ENCODE measurements around the gene USP40.
A peak's percentile ranks its signal among the peaks of the same experiment; 100 is the strongest.

The USP40 gene

DNA sequence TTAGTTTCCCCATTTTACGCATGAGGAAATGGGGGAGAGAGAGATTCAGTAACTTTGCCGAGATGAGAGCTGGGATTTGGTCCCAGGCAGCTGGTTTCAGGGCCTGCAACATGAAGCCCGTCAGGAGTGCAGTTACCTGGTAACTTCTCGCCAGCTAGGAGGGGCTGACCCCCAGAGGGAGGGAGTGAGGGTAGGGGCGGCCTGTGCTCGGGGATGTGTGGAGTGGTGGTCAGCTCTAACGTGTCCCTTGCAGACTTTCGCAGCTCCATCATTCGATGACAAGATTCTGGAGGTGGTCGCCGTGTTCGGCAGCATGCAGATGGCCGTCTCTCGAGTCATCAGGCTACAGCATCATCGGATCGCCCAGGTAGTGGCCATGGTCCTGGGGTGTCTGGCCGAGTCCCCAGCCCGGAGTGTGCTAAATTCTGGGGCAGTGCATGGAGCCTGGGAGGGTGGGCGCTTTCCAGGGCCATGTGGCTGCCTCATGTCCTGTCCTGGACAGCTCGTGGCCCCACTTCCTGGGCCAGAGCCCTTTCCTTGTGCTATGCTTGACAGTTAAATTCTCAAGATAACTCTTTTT lies 108.5 kb downstream of the USP40 start:
- DNase-seq: no peak

DNA sequence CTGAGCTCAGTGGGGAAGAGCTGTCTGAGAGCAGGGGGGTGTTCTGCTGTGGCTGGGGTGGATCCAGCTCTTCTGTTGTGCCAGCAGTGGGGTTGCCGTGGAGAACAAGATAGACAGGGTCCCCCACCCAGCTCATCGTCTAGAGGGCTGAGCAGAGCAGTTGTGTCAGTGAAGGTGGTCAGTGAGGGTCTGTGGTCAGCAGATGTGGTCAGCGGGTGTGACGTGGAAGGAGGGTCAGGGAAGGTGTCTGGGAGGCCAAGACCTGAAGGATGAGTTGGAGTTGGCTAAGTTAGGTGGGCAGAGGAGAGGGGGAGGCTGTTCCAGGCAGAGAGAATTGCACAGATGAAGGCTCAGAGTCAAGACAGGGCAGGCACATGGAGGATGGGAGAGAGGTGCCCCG lies 109.2 kb downstream of the USP40 start:
- DNase-seq: no peak

DNA sequence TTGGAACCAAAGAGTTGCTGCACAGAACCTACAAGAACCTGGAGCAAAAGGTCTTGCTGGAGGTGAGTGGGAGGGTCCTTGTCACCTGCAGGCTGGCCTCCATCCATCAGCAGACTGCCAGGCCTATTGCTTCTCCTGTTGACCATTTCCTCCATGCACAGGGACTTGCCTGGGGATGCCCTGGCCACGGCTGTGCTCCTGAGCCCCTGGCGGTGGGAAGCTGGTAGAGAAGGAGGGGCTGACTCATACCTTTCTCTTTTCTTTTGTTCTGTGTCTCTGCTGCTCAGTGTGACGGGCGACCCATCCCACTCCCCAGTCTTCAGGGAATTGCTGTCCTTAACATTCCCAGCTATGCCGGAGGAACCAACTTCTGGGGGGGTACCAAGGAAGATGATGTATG lies 109.6 kb downstream of the USP40 start:
- DNase-seq: no peak

DNA sequence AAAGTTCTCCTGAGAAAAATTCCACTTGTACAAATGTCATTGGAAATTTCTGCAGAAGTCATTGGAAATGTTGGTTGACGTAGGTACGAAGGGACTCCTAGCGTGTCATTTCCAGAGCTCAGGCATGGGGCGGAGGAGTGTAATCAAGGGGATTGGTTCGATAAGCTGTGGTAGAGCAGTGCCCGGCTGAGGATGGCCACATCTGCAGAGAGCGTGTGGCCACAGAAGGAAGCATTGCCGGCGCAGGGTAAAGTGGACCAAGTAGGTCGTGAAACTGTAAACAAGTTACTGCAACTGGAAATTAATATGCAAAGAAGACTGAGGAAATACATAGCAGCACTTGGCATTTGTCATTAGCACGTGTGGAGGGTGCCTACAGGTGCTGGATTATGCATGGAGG lies 110.5 kb downstream of the USP40 start:
- DNase-seq: no peak

DNA sequence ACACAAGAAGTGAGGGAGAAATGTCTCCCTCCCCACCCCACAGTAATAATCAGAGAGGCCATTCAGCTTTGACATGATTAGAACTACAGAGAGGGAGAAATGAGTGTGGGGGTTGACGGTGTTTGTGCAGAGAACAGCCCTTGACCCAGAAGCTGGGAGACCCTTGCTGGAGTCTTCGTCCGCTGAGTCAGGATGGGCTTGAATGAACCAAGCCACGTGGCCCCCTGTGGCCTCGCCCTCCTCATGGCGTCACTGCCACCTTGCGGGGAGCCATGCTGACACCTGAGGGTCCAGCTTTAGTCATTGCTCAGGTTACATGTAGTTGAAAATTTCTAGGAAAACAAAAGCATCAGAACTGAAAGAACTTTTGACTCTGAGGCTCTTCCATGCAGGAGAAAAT lies 111.1 kb downstream of the USP40 start:
- no peak for DNase-seq

DNA sequence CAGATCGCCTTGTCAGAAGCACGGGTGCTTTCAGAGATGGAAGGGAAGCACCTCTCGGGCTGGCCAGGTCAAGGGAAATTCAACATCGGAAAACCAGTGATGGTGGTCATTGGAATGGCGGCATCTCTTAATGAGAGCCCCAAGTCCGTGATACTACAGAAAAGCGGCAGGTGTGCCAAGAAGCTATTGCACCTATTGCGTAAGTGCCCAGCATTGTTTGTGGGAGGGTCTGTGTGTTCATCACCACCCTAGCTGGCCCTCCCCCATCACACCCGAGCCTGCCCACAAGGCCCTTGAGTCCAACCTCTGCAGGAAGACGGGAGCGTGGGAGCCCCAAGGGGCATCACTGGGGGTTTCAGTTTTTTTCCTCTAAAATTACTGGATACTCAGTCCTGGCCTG lies 111.6 kb downstream of the USP40 start:
- DNase-seq: no peak

DNA sequence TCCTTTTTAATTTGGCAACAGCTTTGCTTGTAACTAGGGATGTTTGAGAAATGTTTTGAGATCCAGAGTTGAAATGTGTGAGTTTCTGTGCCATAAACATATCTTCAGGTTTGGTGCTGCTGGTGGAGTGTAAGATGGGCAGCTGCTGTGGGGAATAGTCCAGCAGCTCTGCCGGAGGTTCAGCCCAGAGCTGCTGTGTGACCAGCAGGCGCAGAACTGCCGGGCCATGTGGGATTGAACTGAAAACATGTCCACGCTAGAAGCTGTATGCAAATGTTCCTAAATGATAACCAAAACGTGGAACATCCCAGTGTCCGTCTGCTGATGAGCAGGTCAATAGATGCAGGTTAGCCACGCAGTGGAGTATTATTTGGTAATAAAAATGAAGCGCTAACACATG lies 112.7 kb downstream of the USP40 start:
- no peak for DNase-seq

DNA sequence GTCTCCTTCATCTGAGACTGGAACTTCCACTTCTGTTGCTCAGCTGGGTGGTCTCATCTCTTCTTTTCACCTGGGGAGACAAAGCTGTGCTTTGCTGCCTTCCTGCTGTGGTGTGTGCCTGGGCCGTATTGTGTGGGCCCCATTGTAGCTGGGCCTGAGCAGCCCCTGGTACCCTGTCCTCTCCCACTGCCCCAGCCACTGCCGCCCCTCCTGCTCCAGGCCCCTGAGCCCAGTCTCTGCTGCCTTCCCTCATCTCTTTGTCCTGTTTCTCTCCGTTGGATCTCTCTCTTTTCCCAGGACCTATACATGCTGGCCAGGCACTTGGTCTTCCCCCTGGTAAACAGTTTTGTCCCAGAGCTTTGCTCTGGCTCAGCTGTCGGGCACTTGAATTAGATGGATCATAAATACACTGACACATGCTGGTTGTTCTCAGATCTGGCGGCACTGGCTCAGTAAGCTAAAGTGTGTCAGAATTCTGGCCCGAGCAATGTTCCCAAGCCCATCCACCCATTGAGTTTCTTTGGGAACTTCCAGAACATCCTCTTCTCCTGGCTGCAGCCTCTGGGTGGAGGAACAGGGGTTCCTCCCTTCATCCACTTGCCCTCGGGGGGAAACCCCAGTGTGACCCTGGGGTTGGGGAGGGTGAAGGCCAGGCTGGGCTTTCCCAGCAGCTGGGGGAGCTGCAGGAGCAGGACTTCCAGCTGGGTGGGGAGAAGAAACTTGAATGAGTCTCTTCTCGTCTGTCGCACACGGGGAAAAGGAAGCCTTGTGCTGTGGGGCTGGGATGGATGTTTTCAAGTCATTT lies 113.3 kb downstream of the USP40 start:
- DNase-seq: no peak

DNA sequence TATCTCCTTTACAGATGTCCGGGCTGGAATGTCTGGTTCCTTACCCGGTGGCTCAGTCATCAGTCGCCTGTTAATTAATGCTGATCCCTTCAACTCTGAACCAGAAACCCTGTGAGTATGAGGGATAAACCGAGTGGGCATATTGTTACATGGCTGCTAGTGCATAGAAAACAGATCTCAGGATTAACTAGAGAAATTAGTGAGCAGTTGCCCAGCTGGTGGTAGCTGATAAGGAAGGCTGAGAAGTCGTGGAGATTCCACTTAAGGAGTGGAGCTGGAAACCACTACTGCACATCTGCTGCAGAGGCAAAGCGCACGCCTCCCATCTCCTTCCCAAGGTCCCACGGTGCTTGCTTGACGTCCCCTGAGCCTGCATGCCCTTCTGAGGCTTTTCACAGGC lies 114.6 kb downstream of the USP40 start:
- DNase-seq: no peak

DNA sequence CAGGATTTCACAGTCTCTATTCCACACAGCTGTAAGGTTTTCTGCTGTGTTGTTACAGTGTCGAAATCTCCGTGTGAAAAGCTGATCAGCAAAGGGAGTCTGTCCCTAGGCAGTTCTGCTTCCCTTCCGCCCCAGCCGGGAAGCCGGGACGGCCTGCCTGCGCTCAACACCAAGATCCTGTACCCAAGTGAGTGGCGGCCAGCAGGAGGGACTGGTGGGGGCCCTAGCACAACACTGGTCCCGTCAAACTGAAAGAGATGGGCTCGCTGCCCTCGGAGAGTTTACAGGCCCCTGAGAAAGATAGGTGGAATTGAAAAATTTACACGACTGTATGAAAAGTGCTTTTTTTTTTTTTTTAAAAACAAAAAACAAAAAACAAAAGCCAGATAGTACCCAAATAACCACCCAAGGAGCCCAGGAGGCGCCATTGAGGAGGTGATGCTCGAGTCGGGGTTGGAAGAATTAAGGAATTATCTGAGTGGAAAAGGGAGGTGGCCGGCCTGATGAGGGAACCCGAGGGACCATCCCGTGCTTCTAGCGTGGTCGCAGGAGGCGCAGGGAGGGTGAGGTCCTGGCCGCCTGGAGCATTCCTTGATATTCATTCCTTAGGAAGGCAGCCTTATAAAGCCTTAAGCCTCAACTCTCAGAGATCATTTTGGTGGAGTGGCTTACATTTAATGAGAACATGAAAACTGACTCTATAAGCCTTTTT lies 115.6 kb downstream of the USP40 start:
- DNase-seq: no peak

DNA sequence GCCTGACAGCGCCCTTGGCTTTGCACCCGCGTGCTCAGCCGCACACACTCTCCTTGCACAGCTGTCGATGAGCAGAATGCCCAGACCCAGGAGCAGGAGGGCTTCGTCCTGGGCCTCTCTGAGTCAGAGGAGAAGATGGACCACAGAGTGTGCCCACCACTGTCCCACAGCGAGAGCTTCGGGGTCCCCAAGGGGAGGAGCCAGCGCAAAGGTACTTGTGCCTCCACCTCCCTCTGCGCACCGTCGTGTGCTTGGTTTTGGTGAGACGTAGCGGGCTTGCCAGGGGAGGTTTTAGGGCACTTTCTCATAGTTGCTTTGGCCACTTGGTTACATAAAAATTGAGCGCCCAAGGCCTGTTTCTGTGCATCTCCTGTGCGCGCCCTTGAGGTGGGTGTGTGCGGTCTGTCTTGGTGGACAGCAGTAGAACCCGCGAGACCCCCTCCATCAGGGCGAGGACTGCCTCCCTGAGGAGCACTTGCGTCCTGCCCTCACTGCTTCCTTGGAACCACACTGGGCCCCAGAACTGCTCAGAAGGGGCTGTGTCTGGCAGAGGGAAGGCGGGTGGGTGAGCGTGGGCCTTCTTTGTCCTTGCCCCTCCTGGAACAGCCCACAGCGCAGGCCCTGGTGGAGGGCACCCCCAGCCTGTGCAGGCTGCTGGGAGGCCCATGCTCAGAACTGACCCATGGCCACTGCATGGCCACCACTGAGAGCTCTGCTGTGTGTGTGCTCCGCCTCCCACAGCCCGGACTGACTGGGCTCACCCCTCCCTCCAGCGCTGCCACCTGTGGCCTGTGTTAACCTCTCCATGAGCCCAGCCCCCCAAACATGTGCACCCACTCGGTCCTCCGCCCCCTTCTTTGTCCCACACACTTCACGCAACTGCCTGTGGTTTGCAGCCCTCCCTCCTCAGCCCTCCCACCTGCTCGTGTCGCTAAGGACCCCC lies 116.4 kb downstream of the USP40 start:
- no peak for DNase-seq

DNA sequence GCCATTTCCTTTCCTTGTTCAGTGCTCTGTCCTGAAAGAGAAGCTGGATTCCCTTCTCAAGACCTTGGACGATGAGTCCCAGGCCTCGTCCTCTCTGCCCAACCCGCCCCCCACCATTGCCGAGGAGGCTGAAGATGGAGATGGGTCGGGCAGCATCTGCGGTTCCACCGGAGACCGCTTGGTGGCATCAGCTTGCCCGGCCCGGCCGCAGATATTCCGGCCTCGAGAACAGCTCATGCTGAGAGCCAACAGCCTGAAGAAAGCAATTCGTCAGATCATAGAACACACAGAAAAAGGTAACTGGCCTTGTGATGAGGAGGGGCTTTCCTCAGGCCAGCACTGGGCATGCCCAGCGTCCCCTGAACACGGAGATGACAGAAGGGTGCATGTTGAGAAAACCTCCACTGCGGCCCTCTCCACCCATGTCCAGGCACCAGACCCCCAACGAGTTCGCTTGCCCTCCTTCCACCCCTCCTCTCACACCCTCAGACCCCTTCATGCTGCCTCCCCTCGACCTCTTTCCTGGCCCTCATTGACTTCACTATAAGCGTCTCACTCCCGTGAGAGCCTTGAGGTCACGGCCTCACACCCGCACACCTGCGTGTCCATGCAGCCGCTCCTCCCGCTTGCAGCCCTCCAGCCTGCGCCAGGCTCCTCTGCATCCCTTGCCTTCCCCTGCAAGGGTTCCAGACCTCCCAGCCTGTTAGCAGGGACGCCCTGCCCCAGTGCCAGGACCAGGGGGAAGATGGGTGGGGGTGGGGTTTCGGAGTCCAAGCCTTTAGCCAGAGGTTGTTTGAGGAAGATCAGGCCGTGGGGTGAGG lies 117.3 kb downstream of the USP40 start:
- DNase-seq: no peak

DNA sequence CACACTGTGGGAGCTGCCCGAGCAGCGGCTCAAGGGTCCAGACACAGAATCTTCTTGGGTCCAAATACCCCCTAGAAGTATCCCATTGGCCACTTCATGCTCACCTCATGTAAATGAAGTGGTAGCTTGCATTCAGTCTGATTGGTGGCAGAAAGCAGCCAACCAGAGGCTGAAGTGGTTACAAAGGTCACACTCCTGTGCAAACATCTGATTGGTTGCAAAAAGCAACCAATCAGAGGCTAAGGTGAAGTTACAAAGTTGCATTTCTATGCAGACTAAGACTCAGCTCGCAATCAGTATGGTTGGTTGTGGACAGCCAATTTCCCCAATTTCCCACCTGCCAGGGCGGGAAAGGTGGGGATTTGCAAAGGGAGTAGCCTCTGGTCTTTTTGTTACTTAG lies 118.0 kb downstream of the USP40 start:
- no peak for DNase-seq

DNA sequence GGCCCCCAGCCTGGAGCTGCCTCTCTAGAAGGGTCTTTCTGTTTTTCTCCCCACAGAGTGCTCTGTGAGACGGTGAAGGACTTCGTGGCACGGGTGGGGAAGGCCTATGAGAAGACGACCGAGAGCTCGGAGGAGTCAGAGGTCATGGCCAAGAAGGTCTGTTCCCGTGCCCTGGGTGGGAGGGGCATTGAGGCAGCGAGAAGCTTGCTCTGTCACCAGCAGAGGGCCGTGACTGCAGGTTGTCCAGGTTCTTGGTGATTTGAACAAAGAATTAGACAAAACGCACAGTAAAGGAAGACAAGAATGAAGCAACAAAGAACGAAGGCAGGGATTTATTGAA lies 118.4 kb downstream of the USP40 start:
- DNase-seq: no peak

DNA sequence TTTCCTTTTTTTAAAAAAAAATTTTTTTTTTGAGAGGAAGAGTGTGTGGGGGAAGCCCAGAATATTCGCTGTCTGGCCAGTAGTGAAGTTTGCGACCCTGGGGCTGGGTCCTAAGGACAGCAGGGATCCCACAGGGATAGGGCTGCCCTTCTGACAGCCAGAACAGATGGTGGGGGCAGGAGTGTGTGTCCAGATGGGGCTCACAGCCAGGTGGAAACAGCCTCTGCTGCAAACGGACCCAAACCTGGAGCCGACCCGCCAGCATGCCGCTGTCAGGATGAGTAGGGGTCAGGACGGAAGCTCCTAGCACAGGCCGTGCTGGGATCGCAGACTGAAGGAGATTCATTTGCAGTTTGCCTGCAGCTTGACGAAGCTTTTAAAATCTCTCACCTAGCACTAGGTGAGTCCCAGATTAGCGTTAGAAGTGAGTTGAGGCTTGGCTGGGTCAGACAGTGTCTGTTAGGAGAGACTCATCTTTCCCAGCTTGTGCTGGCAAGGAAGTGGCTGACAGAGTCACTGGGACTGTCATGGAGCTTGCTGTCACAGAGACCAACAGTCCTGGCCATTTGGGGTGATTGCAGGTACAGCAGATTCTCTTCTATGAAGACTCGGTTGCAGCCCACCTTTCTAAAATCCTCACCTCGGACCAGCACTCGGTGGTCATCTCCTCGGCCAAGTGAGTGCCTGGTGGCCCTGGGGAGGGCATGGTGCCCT lies 118.9 kb downstream of the USP40 start:
- DNase-seq: no peak

DNA sequence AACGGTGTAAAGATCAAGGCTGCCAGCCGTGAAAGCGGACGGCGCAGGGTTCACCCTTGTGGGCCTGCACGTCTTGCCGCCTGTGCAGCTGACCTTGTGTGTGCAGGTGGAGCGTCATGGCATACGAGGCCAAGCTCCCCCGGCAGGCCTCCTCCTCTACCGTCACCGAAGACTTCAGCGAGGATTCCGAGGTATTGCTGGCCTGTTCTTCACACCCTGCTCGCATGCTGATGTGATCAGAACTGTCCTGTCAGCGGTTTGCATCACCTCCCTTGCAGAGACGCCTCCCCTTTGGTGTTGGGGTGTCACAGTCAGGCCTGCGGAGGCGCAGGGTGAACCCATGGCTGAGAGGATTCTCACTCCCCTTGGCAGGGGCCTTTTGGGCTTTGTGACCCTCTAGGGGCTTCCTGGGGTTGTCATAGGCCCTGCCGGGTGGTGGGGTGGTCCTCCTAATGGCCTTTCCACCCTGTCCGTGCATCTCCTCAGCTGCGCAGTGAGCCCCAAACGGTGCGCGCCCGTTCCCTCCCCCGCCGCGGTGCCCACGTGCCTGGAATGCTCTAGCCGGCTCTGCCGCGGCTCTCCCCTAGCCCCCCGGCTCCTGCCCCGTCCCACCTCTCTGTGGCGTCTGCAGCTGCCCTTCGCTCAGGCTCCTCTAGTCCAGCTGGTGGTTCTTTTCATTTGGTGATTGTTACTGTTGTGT lies 119.8 kb downstream of the USP40 start:
- DNase-seq: no peak

DNA sequence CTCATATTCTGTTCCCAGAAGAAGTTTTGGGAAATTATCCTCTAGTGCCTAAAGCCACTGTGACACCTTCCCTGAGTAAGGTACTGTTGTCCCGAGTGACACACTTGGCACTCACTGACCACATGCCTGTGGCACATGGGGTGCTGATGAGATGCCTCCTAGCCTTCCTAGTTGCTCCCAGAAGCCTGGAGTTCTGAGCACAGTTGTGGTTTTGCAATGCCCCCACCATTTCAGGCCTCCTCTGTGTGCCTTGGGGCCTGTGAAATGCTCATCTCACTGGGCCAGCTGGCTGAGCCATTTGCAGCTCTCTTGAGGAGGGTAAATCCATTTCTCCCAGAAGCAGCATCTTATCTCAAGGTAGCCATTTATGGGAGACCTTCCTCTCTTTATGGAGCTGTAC lies 120.5 kb downstream of the USP40 start:
- no peak for DNase-seq

DNA sequence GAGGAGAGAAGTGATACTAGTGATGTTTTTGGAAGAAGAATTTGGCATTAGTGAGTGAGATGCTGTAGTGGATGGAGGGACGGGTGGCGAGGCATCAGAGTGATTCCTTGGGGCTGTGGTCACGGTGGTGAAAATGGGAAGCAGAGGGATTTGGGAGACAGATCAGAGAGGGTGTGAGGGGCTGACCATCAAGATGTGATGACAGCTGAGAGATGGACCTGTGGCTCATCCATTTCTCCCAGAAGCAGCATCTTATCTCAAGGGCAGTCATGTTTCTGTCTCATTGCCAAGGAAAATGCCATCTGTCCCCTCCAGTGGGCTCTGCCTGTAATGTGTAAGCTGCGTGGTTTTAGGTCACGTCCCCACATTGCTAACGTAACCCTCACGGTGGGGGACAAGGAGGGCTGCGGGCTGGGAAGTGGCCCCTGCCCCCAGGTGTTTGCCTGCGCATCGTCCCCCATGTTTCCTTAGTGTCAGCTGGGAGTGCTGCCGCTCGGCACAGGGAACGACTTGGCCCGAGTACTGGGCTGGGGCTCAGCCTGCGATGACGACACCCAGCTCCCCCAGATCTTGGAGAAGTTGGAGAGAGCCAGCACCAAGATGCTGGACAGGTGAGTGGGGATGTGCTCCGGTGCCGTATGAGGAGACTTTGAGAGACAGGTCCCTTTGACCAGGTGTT lies 121.3 kb downstream of the USP40 start:
- DNase-seq: no peak

DNA sequence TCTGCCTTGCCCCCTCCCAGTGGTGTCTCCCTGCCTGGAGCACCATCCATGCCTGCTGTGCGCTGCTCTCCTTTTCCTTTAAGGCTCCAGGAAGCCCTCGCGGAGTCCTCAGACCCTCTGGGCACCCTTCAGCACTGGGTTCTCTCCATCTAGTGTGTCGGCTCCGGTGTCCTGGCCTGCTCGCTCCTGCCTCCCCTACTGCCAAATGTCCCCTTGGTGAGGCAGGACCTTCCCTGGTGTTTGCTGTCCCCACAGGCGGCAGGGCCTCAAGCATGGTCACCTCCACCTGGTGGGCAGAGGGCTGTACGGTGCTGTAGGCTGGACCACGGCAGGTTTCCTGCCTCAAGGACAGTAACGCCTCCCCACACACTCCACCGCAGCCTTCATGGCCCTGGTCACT lies 122.1 kb downstream of the USP40 start:
- DNase-seq: no peak

DNA sequence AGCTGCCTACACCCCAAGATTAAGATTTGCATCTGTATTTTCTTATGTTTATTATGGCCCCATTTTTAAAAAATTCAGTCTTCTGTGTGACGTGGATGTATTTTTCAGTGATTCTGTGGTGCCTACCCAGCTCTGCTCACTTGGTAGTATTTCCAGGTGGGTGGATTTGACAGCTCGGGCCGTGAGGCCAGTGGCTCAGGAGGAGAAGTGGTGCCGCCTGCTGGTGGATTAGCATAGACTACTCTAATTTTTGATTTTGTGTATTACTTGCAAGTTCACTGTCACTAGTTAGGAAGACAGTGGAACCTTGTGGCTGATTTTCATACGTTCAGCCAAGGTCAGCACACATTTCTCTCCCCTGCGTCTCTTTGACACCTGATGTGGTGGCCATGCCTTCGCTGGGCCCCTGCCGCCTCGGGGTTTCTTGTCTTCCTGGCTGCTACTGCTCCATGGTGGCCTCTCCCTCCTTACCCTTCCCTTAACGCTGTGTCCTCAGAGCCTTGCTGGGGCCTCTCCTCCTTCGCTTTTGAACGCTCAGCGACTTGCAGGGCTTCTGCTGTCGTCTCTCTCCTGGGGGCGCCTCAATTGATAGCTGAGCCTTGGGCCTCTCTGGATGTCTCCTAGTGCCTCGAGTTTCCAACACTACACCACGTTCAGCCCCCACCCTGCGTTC lies 122.9 kb downstream of the USP40 start:
- peak; percentile 78 for DNase-seq
